Activated CD8-positive, alpha-beta T cell treated with anti-CD3 and anti-CD28 coated beads, Interleukin-2, amount 10 ng/mL, durations not matched to agents 7 days and 5 days (primary cell): ENCODE measurements around the gene PRSS23. TPM values are rescaled to one million over a fixed set of nuclear protein-coding genes. Genes with fewer than 3 reads are reported as not detected.

Source experiments
- ATAC-seq: fragments of 150-1000 bp; cut with Tn5 transposase; one replicate; pipeline ENCODE4 v1.10.0; 2021; ENCODE audit warnings: moderate library complexity
- CTCF ChIA-PET: fragments of 350-600 bp; sonication (Branson Sonifier 250); formaldehyde crosslinking; loops from one replicate; lab custom pipeline; 2021; ENCODE audit warnings: antibody characterized with exemption; lab: Charles Lee
- POLR2A ChIA-PET: fragments of 350-600 bp; sonication (Branson Sonifier 250); formaldehyde crosslinking; loops from one replicate; lab custom pipeline; 2021; ENCODE audit warnings: antibody characterized with exemption; lab: Charles Lee
- DNase-seq: peaks from one replicate; pipeline ENCODE4 v3.0.0-alpha.2; 2020
- H3K27ac Mint-ChIP-seq: one replicate; pipeline ENCODE4 v1.8.0; 2021; ENCODE audit warnings: mild to moderate bottlenecking, mixed read lengths
- H3K27me3 Mint-ChIP-seq: one replicate; pipeline ENCODE4 v1.8.0; 2021; ENCODE audit warnings: low read depth, mixed read lengths
- H3K36me3 Mint-ChIP-seq: one replicate; pipeline ENCODE4 v1.8.0; 2021; ENCODE audit warnings: low read depth, mixed read lengths
- H3K4me1 Mint-ChIP-seq: one replicate; pipeline ENCODE4 v1.8.0; 2021; ENCODE audit warnings: low read depth, mixed read lengths
- H3K4me3 Mint-ChIP-seq: one replicate; pipeline ENCODE4 v1.8.0; 2021; ENCODE audit warnings: mild to moderate bottlenecking, mixed read lengths
- H3K9me3 Mint-ChIP-seq: one replicate; pipeline ENCODE4 v1.8.0; 2022; ENCODE audit warnings: mixed read lengths; ENCODE audit not compliant: insufficient read depth
- total RNA-seq, 2 experiments: library from RNA; stranded (reverse); gene quantifications; one replicate each; pipeline ENCODE4 v1.2.3, GENCODE V29; 2021

Gene PRSS23
- total RNA-seq, 2 experiments from 2014 or later = 0.16 TPM; not detected in 1

DNA sequence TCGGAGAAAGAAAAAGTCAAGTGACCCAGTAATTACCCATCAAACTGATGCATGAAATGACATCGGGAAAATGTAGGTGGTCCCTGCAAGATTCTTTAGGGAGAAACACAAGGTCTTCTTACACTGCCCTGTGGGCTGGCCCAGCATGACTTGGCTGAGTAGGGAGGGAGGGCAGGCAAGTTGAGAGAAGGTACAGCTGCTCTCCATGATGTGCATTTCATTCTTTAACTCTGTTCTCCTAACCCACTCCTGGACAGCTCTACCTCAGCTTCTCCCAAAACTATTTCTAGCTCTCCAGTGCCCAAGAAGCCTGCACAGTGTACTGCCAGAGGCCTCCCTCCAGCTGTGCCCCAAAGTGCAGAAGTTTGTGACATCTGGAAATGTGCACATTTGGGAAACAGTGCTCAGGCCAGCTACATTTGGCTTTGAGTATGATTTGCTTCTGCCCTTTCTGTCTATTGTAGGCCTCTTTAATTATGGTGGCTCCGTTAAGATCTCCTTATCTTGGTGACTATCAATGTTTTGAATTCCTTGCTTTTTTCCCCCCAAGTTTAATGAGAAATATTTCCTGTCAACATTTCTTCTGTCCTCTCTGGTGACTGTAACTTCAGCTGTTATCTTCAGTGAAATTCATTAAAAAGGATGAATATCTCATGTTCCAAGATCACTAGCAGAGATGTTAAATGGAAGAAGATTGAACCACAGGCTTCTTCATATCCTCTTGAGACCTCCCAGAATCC lies 26.7 kb upstream of the PRSS23 start:
- DNase-seq (no peak), ATAC-seq (no peak)
- CTCF ChIA-PET = no interaction called here
- Mint-ChIP-seq H3K27ac (no peak overlapping the region), H3K36me3 (no peaks in the 10 kb centered on the region), H3K4me3 (no peak overlapping the region), H3K4me1 (no peaks in the 10 kb centered on the region), H3K9me3 (no peaks in the 10 kb centered on the region), H3K27me3 (peaks cover 6% of the 10 kb centered on the region)
- POLR2A ChIA-PET = no interaction called here

DNA sequence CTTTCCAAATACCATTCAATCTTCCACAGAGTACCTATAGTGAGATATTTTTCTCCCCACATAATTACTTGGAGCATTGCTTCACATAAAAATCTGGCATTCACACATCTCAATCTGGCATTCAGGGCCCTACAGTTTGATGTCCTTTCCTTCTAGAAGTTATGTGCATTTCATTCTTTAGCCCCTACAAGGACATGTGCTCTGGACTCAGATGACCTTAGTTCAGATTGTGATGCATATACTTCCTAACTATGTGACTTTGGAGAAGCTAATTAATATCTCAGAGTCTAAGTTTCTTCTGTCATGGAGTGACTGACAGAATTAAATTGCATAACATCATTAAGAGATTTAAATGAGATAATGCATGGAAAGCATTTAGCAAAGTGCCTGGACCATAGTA lies 25.9 kb upstream of the PRSS23 start:
- ChIA-PET POLR2A (no interaction called here), CTCF (no interaction called here)
- Mint-ChIP-seq H3K27me3 (peaks cover 9% of the 10 kb centered on the region), H3K9me3 (no peaks in the 10 kb centered on the region), H3K27ac (no peak overlapping the region), H3K4me1 (no peaks in the 10 kb centered on the region), H3K36me3 (no peaks in the 10 kb centered on the region), H3K4me3 (no peak overlapping the region)
- no peak for DNase-seq
- ATAC-seq = no peak

DNA sequence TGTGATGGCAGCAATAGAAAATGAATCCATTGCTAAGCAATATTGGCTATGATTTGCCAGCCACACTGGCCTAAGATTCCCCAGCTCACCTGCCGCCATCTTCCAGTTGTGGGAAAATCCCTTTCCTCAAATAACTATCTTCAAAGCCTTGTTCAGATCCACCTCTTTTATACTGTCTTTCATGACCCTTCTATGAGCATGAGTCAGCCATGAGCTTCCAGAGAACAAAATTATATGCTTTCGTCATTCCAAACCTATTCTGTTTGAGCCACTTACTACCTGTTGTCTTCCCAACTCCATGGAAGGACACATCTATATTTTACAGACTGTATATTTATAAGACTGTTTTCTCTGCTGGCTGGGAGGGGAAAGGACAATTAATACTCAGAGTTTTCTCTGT lies 25.0 kb upstream of the PRSS23 start:
- Mint-ChIP-seq H3K36me3 (no peaks in the 10 kb centered on the region), H3K4me3 (no peak overlapping the region), H3K27ac (no peak overlapping the region), H3K9me3 (no peaks in the 10 kb centered on the region), H3K4me1 (no peaks in the 10 kb centered on the region), H3K27me3 (peaks cover 9% of the 10 kb centered on the region)
- ATAC-seq (no peak), DNase-seq (no peak)
- POLR2A ChIA-PET = no interaction called here
- CTCF ChIA-PET = no interaction called here

DNA sequence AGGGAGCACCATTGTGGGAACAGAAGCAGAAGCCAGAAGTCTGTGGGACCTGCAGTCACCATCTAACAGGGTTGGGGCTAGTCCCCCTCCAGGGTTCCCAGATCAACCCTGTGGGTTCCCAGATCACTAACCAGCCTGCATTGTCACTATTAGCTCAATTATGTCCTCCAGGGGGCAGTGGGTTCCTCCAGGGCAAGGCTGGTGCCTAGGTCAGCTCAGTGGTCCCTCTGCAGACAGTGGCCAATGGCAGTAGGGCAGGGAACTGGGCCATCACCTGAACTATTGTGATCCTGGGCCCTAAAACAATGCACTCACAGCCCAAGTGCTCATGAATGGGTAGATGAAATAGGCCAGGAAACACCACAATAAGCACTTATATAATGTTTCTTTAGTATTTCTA lies 18.8 kb upstream of the PRSS23 start:
- peaks cover 7% of the 10 kb centered on the region for H3K27me3 Mint-ChIP-seq
- DNase-seq (no peak), ATAC-seq (no peak)
- ChIA-PET POLR2A (no interaction called here), CTCF (no interaction called here)
- H3K9me3 Mint-ChIP-seq = no peaks in the 10 kb centered on the region
- H3K4me1 Mint-ChIP-seq = no peaks in the 10 kb centered on the region
- H3K4me3 Mint-ChIP-seq = no peak overlapping the region
- H3K27ac Mint-ChIP-seq = no peak overlapping the region
- no peaks in the 10 kb centered on the region for H3K36me3 Mint-ChIP-seq

DNA sequence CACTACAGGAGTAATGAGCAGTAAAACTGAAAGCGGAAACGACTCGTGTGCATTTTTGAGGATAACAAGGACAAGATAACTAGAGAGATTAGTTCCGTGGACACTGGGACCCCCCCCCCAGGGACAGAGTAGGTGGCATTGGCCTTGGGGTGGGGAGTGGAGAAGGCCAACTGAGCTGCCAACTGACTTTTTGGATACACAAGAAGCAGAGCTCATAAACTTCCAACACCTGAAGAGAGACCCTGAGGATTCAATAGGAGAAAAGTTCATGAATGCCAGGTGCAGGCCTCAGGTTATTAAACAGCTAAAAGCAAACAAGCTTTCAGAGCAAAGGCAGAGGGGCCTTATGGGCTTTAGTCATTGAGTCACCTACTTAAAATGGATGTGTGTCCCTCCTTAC lies 17.6 kb upstream of the PRSS23 start:
- H3K36me3 Mint-ChIP-seq = no peaks in the 10 kb centered on the region
- ChIA-PET POLR2A (no interaction called here), CTCF (interaction anchor here (1.5 kb wide), 1 partner anchor 17 kb away, joined by 3 read pairs; no protein-coding TSS in a partner anchor)
- H3K9me3 Mint-ChIP-seq = no peaks in the 10 kb centered on the region
- peaks cover 7% of the 10 kb centered on the region for H3K27me3 Mint-ChIP-seq
- no peak overlapping the region for H3K27ac Mint-ChIP-seq
- no peak overlapping the region for H3K4me3 Mint-ChIP-seq
- DNase-seq (no peak), ATAC-seq (no peak)
- H3K4me1 Mint-ChIP-seq = no peaks in the 10 kb centered on the region

DNA sequence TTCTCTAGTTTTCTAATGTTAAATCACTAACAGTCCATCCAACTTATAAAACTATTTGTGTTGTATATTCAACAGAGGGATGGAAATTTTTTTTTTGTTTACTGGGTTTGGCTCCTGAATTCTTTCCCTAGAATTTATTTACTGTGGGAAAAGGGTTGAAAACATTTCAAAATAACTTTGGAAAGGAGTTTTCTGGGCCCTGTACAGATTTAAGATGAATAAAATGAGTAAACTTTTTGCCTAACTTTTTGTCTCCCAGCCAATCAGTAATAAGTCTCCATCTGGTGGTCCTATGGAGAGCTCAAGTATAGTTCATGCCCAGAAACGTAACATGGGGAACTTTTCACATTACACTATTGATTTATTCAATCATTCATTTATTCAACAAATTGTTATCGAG lies 16.7 kb upstream of the PRSS23 start:
- POLR2A ChIA-PET = no interaction called here
- Mint-ChIP-seq H3K27ac (no peak overlapping the region), H3K27me3 (peaks cover 6% of the 10 kb centered on the region), H3K36me3 (no peaks in the 10 kb centered on the region), H3K9me3 (no peaks in the 10 kb centered on the region), H3K4me1 (no peaks in the 10 kb centered on the region), H3K4me3 (no peak overlapping the region)
- ATAC-seq = no peak
- DNase-seq = no peak
- CTCF ChIA-PET = interaction anchor here (1.5 kb wide), 1 partner anchor 16 kb away, joined by 3 read pairs; no protein-coding TSS in a partner anchor

DNA sequence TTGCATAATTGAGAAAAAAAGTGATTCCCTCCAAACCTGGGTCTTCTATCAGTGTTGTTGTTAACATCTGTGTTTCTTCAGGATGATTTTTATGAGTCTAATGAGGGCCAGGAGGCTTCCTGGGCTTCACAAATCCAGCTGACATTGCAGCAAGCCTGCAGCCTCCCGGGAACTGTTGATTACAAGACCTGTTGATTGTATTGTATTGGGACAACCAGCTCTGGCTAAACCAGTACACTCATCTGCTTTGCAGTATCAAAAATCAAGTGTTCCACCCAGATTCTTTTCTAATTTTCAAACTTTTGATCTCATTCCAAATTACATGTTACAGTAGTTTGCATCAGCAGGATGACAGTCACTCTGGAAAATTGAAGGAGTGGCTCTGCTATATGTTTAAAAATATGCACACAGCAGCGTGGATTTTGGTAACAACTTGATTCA lies 16.1 kb upstream of the PRSS23 start:
- H3K4me3 Mint-ChIP-seq = no peak overlapping the region
- ChIA-PET POLR2A (interaction anchor here (0.7 kb wide), 1 partner anchor 633 kb away, joined by 5 read pairs; no protein-coding TSS in a partner anchor), CTCF (interaction anchor here (0.6 to 1.5 kb wide), 2 partner anchors 15 to 385 kb away, joined by 3 read pairs; no protein-coding TSS in a partner anchor)
- ATAC-seq (no peak), DNase-seq (no peak)
- H3K9me3 Mint-ChIP-seq = no peaks in the 10 kb centered on the region
- H3K27me3 Mint-ChIP-seq = peaks cover 3% of the 10 kb centered on the region
- no peaks in the 10 kb centered on the region for H3K36me3 Mint-ChIP-seq
- no peaks in the 10 kb centered on the region for H3K4me1 Mint-ChIP-seq
- no peak overlapping the region for H3K27ac Mint-ChIP-seq

DNA sequence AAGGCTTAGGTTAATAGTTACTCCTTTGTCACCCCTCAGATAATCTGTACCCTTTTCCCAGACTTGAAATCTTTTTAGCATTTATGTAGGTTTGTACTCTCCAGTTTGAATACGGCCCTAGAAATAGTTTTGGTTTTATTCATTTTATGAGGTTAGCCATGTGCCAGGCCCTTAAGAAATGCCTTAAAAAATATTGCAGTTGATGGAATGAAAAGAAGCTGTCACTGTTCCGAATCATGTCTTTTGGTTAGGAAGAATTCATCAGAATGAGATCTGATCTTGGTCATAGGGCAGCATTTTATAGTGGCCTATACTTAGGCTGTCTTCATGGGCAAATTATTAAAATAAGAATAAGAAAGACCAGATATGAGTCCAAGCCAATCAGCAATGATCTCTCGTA lies 14.8 kb upstream of the PRSS23 start:
- ATAC-seq (no peak), DNase-seq (no peak)
- Mint-ChIP-seq H3K4me1 (no peaks in the 10 kb centered on the region), H3K4me3 (no peak overlapping the region), H3K27ac (no peak overlapping the region), H3K36me3 (no peaks in the 10 kb centered on the region), H3K27me3 (peaks cover 11% of the 10 kb centered on the region), H3K9me3 (no peaks in the 10 kb centered on the region)
- CTCF ChIA-PET = no interaction called here
- POLR2A ChIA-PET = no interaction called here

DNA sequence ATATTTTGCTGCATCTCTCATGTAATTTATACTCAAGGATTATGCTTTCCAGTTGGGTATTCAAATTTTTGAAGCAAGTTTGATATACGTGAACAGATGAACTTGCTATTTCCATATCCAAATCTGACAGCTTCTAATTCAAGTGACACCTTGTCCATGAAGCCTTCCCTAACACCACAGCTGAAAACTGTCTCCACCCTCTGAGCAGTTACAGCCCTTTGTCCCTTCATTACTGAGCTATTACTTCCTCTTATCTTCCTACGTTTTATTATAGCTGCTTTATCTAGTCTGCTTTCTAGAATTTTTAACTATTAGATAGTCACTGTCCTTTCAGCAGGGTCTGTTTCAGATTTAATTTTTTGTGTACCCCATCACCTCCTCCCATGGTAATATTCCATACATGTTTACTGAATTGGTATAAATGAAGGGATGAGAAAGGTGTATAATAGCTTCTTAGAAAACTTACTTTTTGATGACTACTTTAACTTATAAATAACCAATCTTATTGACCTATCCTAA lies 13.3 kb upstream of the PRSS23 start:
- Mint-ChIP-seq H3K4me3 (no peak overlapping the region), H3K27ac (no peak overlapping the region), H3K27me3 (peaks cover 11% of the 10 kb centered on the region), H3K9me3 (no peaks in the 10 kb centered on the region), H3K36me3 (no peaks in the 10 kb centered on the region), H3K4me1 (no peaks in the 10 kb centered on the region)
- ATAC-seq = no peak
- CTCF ChIA-PET = interaction anchor here (1.5 kb wide), 1 partner anchor 12 kb away, joined by 3 read pairs; no protein-coding TSS in a partner anchor
- POLR2A ChIA-PET = no interaction called here
- no peak for DNase-seq

DNA sequence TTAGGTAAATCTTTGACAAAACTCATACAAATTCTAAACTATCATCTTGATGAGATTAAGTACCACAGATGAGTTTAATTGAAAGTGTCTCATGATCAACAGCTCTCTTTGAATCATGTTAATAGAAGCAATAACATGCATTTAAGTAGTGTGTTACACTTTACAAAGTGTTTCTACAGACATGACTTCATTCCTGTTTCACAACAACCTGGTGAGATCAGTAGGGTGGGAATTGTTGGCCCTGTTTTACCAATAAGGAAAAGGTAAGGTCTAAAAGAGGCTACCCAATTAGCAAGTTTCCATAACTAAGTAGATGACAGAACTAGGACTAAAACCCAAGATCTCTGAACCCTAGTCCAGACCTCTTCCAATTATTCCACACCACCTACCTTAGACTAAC lies 12.7 kb upstream of the PRSS23 start:
- Mint-ChIP-seq H3K9me3 (no peaks in the 10 kb centered on the region), H3K27ac (no peak overlapping the region), H3K4me3 (no peak overlapping the region), H3K27me3 (peaks cover 11% of the 10 kb centered on the region), H3K4me1 (no peaks in the 10 kb centered on the region), H3K36me3 (no peaks in the 10 kb centered on the region)
- no peak for DNase-seq
- no peak for ATAC-seq
- CTCF ChIA-PET = interaction anchor here (1.5 kb wide), 1 partner anchor 11 kb away, joined by 3 read pairs; no protein-coding TSS in a partner anchor
- POLR2A ChIA-PET = no interaction called here

DNA sequence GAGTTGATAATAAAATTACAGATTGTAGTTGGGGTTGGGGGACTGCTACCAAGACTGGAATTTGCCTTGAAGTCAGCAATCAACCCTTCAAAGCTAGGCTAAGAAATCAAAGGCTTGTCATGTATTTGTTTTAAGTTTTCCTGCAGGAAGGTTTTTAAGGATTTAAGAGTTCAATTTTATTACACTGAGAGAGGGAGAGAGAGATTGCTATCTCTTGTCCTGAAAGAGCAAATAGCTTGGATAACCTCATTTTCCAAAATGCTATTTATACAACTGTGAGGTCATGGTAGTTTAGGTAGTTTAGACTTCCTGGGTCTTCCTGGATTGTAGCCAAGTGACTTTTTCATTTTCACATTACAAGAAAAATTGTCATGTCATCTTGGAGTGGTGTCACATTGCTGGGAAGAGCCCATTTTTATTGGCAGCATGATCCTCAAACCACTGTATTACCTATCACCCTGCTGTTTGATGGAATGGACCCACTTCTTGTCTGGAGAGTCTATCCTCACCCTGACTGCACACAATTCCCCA lies 10.1 kb upstream of the PRSS23 start:
- DNase-seq (no peak), ATAC-seq (no peak)
- Mint-ChIP-seq H3K4me3 (no peak overlapping the region), H3K36me3 (no peaks in the 10 kb centered on the region), H3K4me1 (no peaks in the 10 kb centered on the region), H3K27ac (no peak overlapping the region), H3K9me3 (no peaks in the 10 kb centered on the region), H3K27me3 (peaks cover 15% of the 10 kb centered on the region)
- ChIA-PET CTCF (no interaction called here), POLR2A (no interaction called here)
